Lung (tissue), 12 donors: ENCODE results near the gene JMJD1C. TPM values are rescaled to one million over a fixed set of nuclear protein-coding genes. Genes with fewer than 3 reads are reported as not detected.
A peak's percentile ranks its signal among the peaks of the same experiment; 100 is the strongest.

Source experiments
- ATAC-seq: fragments of 200-7000 bp; cut with Tn5 transposase; one replicate; pipeline ENCODE4 v1.9.1; 2020; ENCODE audit warnings: moderate number of reproducible peaks; ENCODE audit not compliant: insufficient read depth, low FRiP score
- DNase-seq, 3 donors: peaks; one replicate each; pipeline ENCODE4 v3.0.0-alpha.2; 2013 to 2017
- H3K27ac ChIP-seq, 2 donors: one replicate each; pipeline ENCODE4 v1.5.1; 2013; ENCODE audit warnings: mild to moderate bottlenecking in 2 of 2, moderate library complexity in 2 of 2, control low read depth in 1 of 2, inconsistent platforms in 1 of 2, low read depth in 1 of 2, low read length in 1 of 2
- H3K27me3 ChIP-seq, 3 donors: one replicate each; pipeline ENCODE4 v1.5.1; 2013; ENCODE audit warnings: low read length in 2 of 3; ENCODE audit not compliant: control insufficient read depth in 3 of 3, insufficient read depth in 3 of 3
- H3K36me3 ChIP-seq, 4 donors: one replicate each; pipeline ENCODE4 v1.5.1; 2013; ENCODE audit warnings: low read length in 4 of 4, mild to moderate bottlenecking in 1 of 4, moderate library complexity in 1 of 4; ENCODE audit not compliant: control insufficient read depth in 4 of 4, insufficient read depth in 4 of 4
- H3K4me1 ChIP-seq, 5 donors: one replicate each; pipeline ENCODE4 v1.5.1; 2013; ENCODE audit warnings: low read length in 5 of 5, mild to moderate bottlenecking in 2 of 5, moderate library complexity in 1 of 5; ENCODE audit not compliant: control insufficient read depth in 5 of 5, insufficient read depth in 5 of 5
- H3K4me3 ChIP-seq: one replicate; pipeline ENCODE4 v1.5.1; 2013; ENCODE audit warnings: mild to moderate bottlenecking, control low read depth, moderate library complexity
- H3K9ac ChIP-seq, 2 donors: one replicate each; pipeline ENCODE4 v1.5.1; 2013; ENCODE audit warnings: low read length in 2 of 2, control low read depth in 1 of 2; ENCODE audit not compliant: insufficient read depth in 1 of 2
- H3K9me3 ChIP-seq, 4 donors: one replicate each; pipeline ENCODE4 v1.5.1; 2013; ENCODE audit warnings: low read length in 3 of 4, mild to moderate bottlenecking in 1 of 4, moderate library complexity in 1 of 4; ENCODE audit not compliant: control insufficient read depth in 4 of 4, insufficient read depth in 3 of 4
- WGBS, 2 donors: extraction: QIAGEN DNeasy Blood & Tissue Kit; methylation state at CpG; one replicate each; pipeline ENCODE4 v1.1.7; 2013; 5-methylcytosine and 5-hydroxymethylcytosine counted together
- polyA plus RNA-seq, 2 donors: library from polyadenylated mRNA; stranded (reverse); fragments of 200-250 nt; gene quantifications; one replicate each; pipeline ENCODE4 v1.2.1, GENCODE V29; 2013
- total RNA-seq, 2 donors: library from RNA; depleted of rRNA in 1 of 2; stranded (reverse); fragments of >200 nt in 1 of 2; gene quantifications; one replicate each; pipeline ENCODE4 v1.2.1, GENCODE V29; 2014 to 2021
- TF ChIP-seq, protein P1 (sequence below): IDR thresholded peaks from 2 replicates; pipeline ENCODE4 v1.5.1; 2012; ENCODE audit warnings: mild to moderate bottlenecking; ENCODE audit errors: control extremely low read depth, extremely low read depth
- donor health status: control.
- donor health status: control.
- donor health status: Bipolar disorder and iron deficiency.
- donor health status: healthy.
- donor health status: DM: yes; HTN: yes; CAD: no.

The JMJD1C gene
- total and polyA plus RNA-seq, 4 donors = 30.5 to 233 (median 71.2) TPM

DNA sequence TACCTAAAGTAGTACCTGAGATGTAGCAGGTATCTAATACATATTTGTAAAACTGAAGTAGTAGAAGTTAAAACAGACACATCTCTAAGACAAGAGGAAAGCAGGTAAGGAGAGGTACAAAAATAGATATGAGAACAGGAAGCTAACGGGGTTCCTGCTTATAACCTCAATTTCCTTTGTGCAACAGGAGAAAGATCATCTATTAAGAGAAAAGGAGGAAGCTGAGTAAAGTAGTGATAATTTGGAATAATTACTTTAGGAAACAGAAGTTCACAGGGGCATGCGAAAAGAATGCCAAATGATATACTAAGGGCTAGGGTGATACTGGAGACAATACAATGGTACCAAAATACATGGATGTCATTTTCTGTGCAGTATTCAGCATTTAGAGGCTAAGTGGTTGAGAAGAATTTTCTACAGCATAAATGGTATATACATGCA lies 223.9 kb downstream of the JMJD1C start:
- DNase-seq (no peak), ATAC-seq (no peak)
- Histone ChIP-seq H3K4me1 (peaks cover 0 to 29% (median 2%) of the 10 kb centered on the region in 5 donors), H3K9me3 (no peaks in the 10 kb centered on the region), H3K9ac (no peak overlapping the region), H3K27ac (no peak overlapping the region), H3K36me3 (peaks cover 0 to 1% (median 0%) of the 10 kb centered on the region in 4 donors), H3K4me3 (no peak overlapping the region), H3K27me3 (no peaks in the 10 kb centered on the region)
- TF ChIP-seq, protein P1, sequence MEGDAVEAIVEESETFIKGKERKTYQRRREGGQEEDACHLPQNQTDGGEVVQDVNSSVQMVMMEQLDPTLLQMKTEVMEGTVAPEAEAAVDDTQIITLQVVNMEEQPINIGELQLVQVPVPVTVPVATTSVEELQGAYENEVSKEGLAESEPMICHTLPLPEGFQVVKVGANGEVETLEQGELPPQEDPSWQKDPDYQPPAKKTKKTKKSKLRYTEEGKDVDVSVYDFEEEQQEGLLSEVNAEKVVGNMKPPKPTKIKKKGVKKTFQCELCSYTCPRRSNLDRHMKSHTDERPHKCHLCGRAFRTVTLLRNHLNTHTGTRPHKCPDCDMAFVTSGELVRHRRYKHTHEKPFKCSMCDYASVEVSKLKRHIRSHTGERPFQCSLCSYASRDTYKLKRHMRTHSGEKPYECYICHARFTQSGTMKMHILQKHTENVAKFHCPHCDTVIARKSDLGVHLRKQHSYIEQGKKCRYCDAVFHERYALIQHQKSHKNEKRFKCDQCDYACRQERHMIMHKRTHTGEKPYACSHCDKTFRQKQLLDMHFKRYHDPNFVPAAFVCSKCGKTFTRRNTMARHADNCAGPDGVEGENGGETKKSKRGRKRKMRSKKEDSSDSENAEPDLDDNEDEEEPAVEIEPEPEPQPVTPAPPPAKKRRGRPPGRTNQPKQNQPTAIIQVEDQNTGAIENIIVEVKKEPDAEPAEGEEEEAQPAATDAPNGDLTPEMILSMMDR = no peak
- WGBS, 2 donors = 21 to 35% methylated on average over 2 of the region's 2 CpGs

DNA sequence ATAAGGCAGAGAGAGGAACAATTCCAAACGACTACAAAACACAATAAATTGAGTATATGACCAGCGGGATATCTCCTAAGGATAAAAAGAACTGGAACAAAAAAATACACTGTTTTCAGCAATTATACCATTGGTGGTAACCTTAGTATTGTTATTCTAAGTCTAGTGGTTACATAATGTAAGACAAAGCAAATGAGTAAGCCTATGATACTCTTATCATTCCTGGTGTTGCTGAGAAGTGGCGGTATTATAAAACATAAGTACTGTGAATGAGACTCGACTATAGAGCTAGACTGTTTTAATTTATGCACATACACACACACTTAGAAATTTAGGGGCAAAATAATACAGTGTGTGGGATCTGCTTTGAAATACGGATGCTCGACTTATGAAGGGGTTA lies 225.0 kb downstream of the JMJD1C start:
- Histone ChIP-seq H3K27me3 (no peaks in the 10 kb centered on the region), H3K4me3 (no peak overlapping the region), H3K9ac (no peak overlapping the region), H3K27ac (no peak overlapping the region), H3K9me3 (no peaks in the 10 kb centered on the region), H3K4me1 (peaks cover 0 to 33% (median 2%) of the 10 kb centered on the region in 5 donors), H3K36me3 (peaks cover 0 to 1% (median 0%) of the 10 kb centered on the region in 4 donors)
- TF ChIP-seq, protein P1 = no peak
- no peak for ATAC-seq
- DNase-seq = no peak
- 75 to 78% methylated on average over 6 of the region's 6 CpGs for WGBS, 2 donors

DNA sequence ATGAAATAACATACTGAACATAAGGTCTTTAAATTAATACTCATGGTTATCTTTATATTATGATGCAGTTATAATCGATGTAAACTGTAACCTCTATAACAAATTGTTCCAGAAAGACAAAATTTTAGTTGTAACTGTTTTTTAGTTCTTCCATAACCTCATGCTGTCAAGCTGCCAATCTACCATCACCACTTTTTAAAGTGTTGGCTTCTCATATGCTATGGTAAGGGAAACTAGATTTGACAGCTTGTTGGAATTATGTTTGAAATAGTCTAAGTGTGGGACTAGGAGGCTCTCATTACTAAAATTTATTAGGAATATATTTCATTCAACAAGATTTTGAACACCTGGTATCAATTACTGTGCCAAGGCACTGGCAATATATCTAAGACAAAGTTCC lies 227.3 kb downstream of the JMJD1C start:
- TF ChIP-seq, protein P1 = no peak
- Histone ChIP-seq H3K27ac (no peak overlapping the region), H3K4me1 (peaks cover 0 to 37% (median 2%) of the 10 kb centered on the region in 5 donors), H3K27me3 (no peaks in the 10 kb centered on the region), H3K36me3 (peaks cover 0 to 1% (median 0%) of the 10 kb centered on the region in 4 donors), H3K4me3 (no peak overlapping the region), H3K9me3 (no peaks in the 10 kb centered on the region), H3K9ac (no peak overlapping the region)
- DNase-seq (no peak), ATAC-seq (no peak)
- 77 to 84% methylated on average over 1 of the region's 1 CpG for WGBS, 2 donors

DNA sequence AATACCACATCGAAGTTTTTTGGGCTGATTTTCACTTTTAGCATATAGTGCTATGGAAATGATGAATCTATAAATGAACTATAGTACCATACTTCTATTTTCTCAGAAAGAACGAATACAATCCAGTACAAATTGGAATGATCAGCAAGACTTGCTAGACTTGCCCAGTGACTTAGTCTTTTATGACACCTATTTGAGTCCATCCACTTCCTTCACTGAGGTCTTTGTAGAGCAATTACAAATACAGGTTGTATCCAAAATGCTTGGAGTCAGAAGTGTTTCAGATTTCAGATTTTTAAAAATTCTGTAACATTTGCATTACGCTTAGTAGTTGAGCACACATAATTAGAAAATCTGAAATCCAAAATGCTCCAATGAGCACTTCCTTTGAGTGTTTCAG lies 228.4 kb downstream of the JMJD1C start:
- Histone ChIP-seq H3K9me3 (no peaks in the 10 kb centered on the region), H3K27ac (peak overlapping the region in 1 of 2 donors; percentile 45), H3K27me3 (no peaks in the 10 kb centered on the region), H3K4me3 (no peak overlapping the region), H3K4me1 (peaks cover 0 to 35% (median 0%) of the 10 kb centered on the region in 5 donors), H3K9ac (no peak overlapping the region), H3K36me3 (peaks cover 0 to 1% (median 0%) of the 10 kb centered on the region in 4 donors)
- ATAC-seq (no peak), DNase-seq (no peak)
- TF ChIP-seq, protein P1 = no peak
- 94 to 97% methylated on average over 3 of the region's 3 CpGs for WGBS, 2 donors
